Osteoblast (primary cell): ENCODE measurements around the gene NDUFC2. TPM values are rescaled to one million over a fixed set of nuclear protein-coding genes. Genes with fewer than 3 reads are reported as not detected.

ENCODE experiments used
- DNase-seq: peaks from one replicate; pipeline ENCODE4 v3.0.0; 2011; ENCODE audit warnings: low spot score, mixed read lengths; ENCODE audit not compliant: insufficient read length; ENCODE audit errors: missing footprints
- H2AFZ ChIP-seq: 2 replicates; pipeline ENCODE4 v1.6.0; 2011; ENCODE audit warnings: mild to moderate bottlenecking, low read length
- H3K27ac ChIP-seq: 2 replicates; pipeline ENCODE4 v1.5.1; 2011; ENCODE audit warnings: mild to moderate bottlenecking, low read depth, low read length, moderate library complexity
- H3K27me3 ChIP-seq: 2 replicates; pipeline ENCODE4 v1.6.0; 2012; ENCODE audit warnings: mild to moderate bottlenecking, control low read depth, inconsistent platforms, low read length, moderate library complexity; ENCODE audit not compliant: insufficient read depth
- H3K36me3 ChIP-seq: 2 replicates; pipeline ENCODE4 v1.5.1; 2011; ENCODE audit warnings: mild to moderate bottlenecking, low read length, control low read depth, moderate library complexity; ENCODE audit not compliant: insufficient read depth
- H3K4me1 ChIP-seq: 2 replicates; pipeline ENCODE4 v1.5.1; 2011; ENCODE audit warnings: mild to moderate bottlenecking, low read length, control low read depth, moderate library complexity; ENCODE audit not compliant: insufficient read depth
- H3K4me2 ChIP-seq: 2 replicates; pipeline ENCODE4 v1.6.0; 2011; ENCODE audit warnings: mild to moderate bottlenecking, low read length; ENCODE audit not compliant: insufficient read depth
- H3K4me3 ChIP-seq: fragments of 200-600 bp; sonication (generic); 3 replicates; pipeline ENCODE4 v1.5.1; 2012; ENCODE audit warnings: mild to moderate bottlenecking, low read length, inconsistent platforms; ENCODE audit not compliant: insufficient read depth
- H3K79me2 ChIP-seq: 2 replicates; pipeline ENCODE4 v1.6.0; 2012; ENCODE audit warnings: mild to moderate bottlenecking, low read length, control low read depth, inconsistent platforms; ENCODE audit not compliant: insufficient read depth
- H3K9me3 ChIP-seq: 2 replicates; pipeline ENCODE4 v1.5.1; 2011; ENCODE audit warnings: low read depth, low read length, control low read depth
- H4K20me1 ChIP-seq: 2 replicates; pipeline ENCODE4 v1.6.0; 2012; ENCODE audit warnings: mild to moderate bottlenecking, low read length, control low read depth; ENCODE audit not compliant: insufficient read depth
- total RNA-seq: library from RNA; depleted of rRNA; stranded (reverse); fragments of >200 nt; gene quantifications from 2 replicates; pipeline ENCODE4 v1.2.3, GENCODE V29; 2012
- TF ChIP-seq, protein P1 (sequence below): IDR thresholded peaks from 2 replicates; pipeline ENCODE4 v1.5.1; 2011; ENCODE audit warnings: mild to moderate bottlenecking, low read depth, low read length, moderate library complexity; ENCODE audit errors: extremely low read depth

Gene NDUFC2
- total RNA-seq, 1 donor: 98.1 TPM

GRCh38 chr11:78067704-78068103 is 12.0 kb downstream of the NDUFC2 start:
- Histone ChIP-seq H3K27ac (no peak overlapping the region), H3K4me3 (no peak overlapping the region), H3K9me3 (no peaks in the 10 kb centered on the region), H4K20me1 (peaks cover 12% of the 10 kb centered on the region), H3K79me2 (peaks cover 25% of the 10 kb centered on the region), H3K4me2 (no peak overlapping the region), H3K27me3 (no peaks in the 10 kb centered on the region), H2AFZ (no peak overlapping the region), H3K36me3 (peaks cover 36% of the 10 kb centered on the region), H3K4me1 (no peaks in the 10 kb centered on the region)
- TF ChIP-seq, protein P1, sequence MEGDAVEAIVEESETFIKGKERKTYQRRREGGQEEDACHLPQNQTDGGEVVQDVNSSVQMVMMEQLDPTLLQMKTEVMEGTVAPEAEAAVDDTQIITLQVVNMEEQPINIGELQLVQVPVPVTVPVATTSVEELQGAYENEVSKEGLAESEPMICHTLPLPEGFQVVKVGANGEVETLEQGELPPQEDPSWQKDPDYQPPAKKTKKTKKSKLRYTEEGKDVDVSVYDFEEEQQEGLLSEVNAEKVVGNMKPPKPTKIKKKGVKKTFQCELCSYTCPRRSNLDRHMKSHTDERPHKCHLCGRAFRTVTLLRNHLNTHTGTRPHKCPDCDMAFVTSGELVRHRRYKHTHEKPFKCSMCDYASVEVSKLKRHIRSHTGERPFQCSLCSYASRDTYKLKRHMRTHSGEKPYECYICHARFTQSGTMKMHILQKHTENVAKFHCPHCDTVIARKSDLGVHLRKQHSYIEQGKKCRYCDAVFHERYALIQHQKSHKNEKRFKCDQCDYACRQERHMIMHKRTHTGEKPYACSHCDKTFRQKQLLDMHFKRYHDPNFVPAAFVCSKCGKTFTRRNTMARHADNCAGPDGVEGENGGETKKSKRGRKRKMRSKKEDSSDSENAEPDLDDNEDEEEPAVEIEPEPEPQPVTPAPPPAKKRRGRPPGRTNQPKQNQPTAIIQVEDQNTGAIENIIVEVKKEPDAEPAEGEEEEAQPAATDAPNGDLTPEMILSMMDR: no peak
- DNase-seq: no peak

DNA sequence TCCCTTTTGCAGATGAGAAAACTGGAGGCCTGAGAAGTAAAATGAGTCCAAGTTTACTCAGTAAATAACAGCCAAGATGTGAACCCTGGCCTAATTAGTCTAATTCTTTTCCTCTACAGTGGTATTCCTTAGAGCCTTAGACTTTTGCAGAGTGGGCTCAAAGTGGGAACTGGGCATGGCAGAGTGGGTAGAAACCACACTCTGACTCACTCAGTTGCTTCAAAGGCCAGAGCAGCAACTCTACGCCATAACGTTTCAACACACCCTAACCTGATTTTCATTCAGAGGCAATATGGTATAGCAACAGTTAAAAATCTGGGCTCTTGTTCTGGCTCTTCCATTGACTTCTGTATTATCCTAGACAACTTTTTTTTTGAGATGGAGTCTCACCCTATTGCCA is 13.2 kb downstream of the NDUFC2 start:
- H3K79me2 ChIP-seq: peaks cover 15% of the 10 kb centered on the region
- H3K4me3 ChIP-seq: no peak overlapping the region
- H4K20me1 ChIP-seq: peaks cover 7% of the 10 kb centered on the region
- TF ChIP-seq, protein P1: no peak
- H3K9me3 ChIP-seq: no peaks in the 10 kb centered on the region
- no peak overlapping the region for H2AFZ ChIP-seq
- no peak for DNase-seq
- H3K4me1 ChIP-seq: no peaks in the 10 kb centered on the region
- no peak overlapping the region for H3K27ac ChIP-seq
- no peak overlapping the region for H3K4me2 ChIP-seq
- peaks cover 27% of the 10 kb centered on the region for H3K36me3 ChIP-seq
- H3K27me3 ChIP-seq: no peaks in the 10 kb centered on the region

- H3K4me2 ChIP-seq: no peak overlapping the region
- TF ChIP-seq, protein P1: no peak
- H3K4me1 ChIP-seq: peaks cover 6% of the 10 kb centered on the region
- H4K20me1 ChIP-seq: peaks cover 4% of the 10 kb centered on the region
- no peak overlapping the region for H3K27ac ChIP-seq
- no peak overlapping the region for H3K4me3 ChIP-seq
- no peak overlapping the region for H2AFZ ChIP-seq
- peaks cover 6% of the 10 kb centered on the region for H3K79me2 ChIP-seq
- H3K27me3 ChIP-seq: no peaks in the 10 kb centered on the region
- H3K36me3 ChIP-seq: peaks cover 15% of the 10 kb centered on the region
- DNase-seq: no peak
- H3K9me3 ChIP-seq: no peaks in the 10 kb centered on the region
Measured at GRCh38 chr11:78065203-78065602, 14.5 kb downstream of the NDUFC2 start.

DNA sequence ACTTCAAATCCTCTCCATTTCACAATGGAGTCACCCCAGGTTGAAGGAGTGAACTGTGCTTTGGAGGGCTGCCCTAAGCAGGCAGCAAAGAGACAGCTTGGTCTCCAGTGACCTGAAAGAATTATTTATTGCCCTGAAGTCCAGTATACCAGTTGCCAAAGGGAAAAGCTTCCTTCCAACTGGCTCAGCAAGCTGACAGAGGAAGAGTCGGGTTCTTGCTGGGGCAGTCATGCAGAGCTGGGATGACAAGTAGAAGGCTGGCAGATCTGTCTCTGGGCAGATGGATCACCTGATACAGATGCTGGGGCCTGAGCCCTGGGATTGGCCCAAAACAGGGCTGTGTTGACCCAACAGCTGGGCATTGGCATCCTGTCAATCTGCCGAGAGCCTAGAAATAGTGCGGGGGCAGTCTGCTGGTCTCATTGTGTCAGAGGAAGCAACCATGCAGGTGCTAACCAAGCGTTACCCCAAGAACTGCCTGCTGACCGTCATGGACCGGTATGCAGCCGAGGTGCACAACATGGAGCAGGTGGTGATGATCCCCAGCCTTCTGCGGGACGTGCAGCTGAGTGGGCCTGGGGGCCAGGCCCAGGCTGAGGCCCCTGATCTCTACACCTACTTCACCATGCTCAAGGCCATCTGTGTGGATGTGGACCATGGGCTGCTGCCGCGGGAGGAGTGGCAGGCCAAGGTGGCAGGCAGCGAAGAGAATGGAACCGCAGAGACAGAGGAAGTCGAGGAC is 16.1 kb downstream of the NDUFC2 start, which contains the start of gene THRSP:
TSS of gene THRSP (plus strand) at position 422 of the 742 bp plus-strand sequence. CDS start at position 443, 21 bp downstream.
- no peak for DNase-seq
- H2AFZ ChIP-seq: no peak within 1 kb of the TSS
- TF ChIP-seq, protein P1: no peak
- no peak within 1 kb of the TSS for H3K4me2 ChIP-seq
- H4K20me1 ChIP-seq: no peaks in the 10 kb centered on the region
- H3K4me3 ChIP-seq: no peak within 1 kb of the TSS
- no peak within 1 kb of the TSS for H3K27ac ChIP-seq
- H3K36me3 ChIP-seq: no peaks in the 10 kb centered on the region
- no peaks in the 10 kb centered on the region for H3K9me3 ChIP-seq
- H3K27me3 ChIP-seq: no peaks in the 10 kb centered on the region
- peaks cover 6% of the 10 kb centered on the region for H3K4me1 ChIP-seq
- no peaks in the 10 kb centered on the region for H3K79me2 ChIP-seq
